HepG2 (cell line): ENCODE measurements around the gene ANKRD13C. TPM values are rescaled to one million over a fixed set of nuclear protein-coding genes. Genes with fewer than 3 reads are reported as not detected.
A peak's percentile ranks its signal among the peaks of the same experiment; 100 is the strongest.

Experiments
- BCL6 ChIP-seq: IDR thresholded peaks from 2 replicates; pipeline ENCODE4 v1.6.1; 2016; ENCODE audit warnings: missing genetic modification reagents, missing compliant biosample characterization
- CREB1 ChIP-seq, 2 experiments: fragments of 450-650 bp in 1 of 2; IDR thresholded peaks; 2 replicates each; pipeline ENCODE4 v1.6.1; 2016 to 2017; ENCODE audit warnings: control low read depth in 1 of 2, mild to moderate bottlenecking in 1 of 2, missing compliant biosample characterization in 1 of 2, missing genetic modification characterization in 1 of 2
- FOXC1 ChIP-seq: sonication (generic); formaldehyde crosslinking; IDR thresholded peaks from 2 replicates; pipeline ENCODE4 v1.8.0; 2022; ENCODE audit warnings: mild to moderate bottlenecking, missing genetic modification reagents, borderline replicate concordance
- GLI4 ChIP-seq: sonication (generic); formaldehyde crosslinking; IDR thresholded peaks from 2 replicates; pipeline ENCODE4 v1.5.1; 2020; ENCODE audit warnings: missing genetic modification reagents, mild to moderate bottlenecking, moderate library complexity, borderline replicate concordance
- MAFK ChIP-seq, 2 experiments: IDR thresholded peaks in 1 of 2; conservative IDR thresholded peaks in 1 of 2; 2 replicates each; pipeline ENCODE4 v1.6.1; 2011; ENCODE audit warnings: improper control_type of control experiment in 2 of 2, low read length in 2 of 2
- MTA1 ChIP-seq: sonication (generic); formaldehyde crosslinking; IDR thresholded peaks from 2 replicates; pipeline ENCODE4 v1.4.0; 2020; ENCODE audit warnings: missing genetic modification reagents, mild to moderate bottlenecking, borderline replicate concordance
- PAX8 ChIP-seq: sonication (generic); formaldehyde crosslinking; IDR thresholded peaks from 2 replicates; pipeline ENCODE4 v1.8.0; 2022; ENCODE audit warnings: mild to moderate bottlenecking, missing genetic modification reagents, borderline replicate concordance
- PHF8 ChIP-seq: sonication (generic); formaldehyde crosslinking; IDR thresholded peaks from 2 replicates; pipeline ENCODE4 v1.5.0; 2020; ENCODE audit warnings: missing genetic modification reagents
- SMARCC2 ChIP-seq: fragments of 450-650 bp; IDR thresholded peaks from 2 replicates; pipeline ENCODE4 v1.6.1; 2017; ENCODE audit warnings: antibody characterized with exemption, mild to moderate bottlenecking
- ZBTB1 ChIP-seq: sonication (generic); formaldehyde crosslinking; IDR thresholded peaks from 2 replicates; pipeline ENCODE4 v1.4.0; 2020; ENCODE audit warnings: missing genetic modification reagents, borderline replicate concordance
- ZNF564 ChIP-seq: sonication (generic); formaldehyde crosslinking; IDR thresholded peaks from 2 replicates; pipeline ENCODE4 v1.8.1; 2023; ENCODE audit warnings: mild to moderate bottlenecking, missing genetic modification reagents
- ZNF570 ChIP-seq: sonication (generic); formaldehyde crosslinking; IDR thresholded peaks from 2 replicates; pipeline ENCODE4 v1.4.0; 2020; ENCODE audit warnings: mild to moderate bottlenecking, missing genetic modification reagents, borderline replicate concordance
- polyA plus RNA-seq, 8 experiments: library from polyadenylated mRNA; depleted of rRNA in 3 of 8; stranded (reverse) in 7 of 8; unstranded in 1 of 8; fragments of >200 nt; fragmentation: Illumina TruSeq in 4 of 8; extraction: Trizol in 4 of 8; gene quantifications; 2 replicates each; pipeline versions ENCODE4 v1.2.1 to v1.2.3, GENCODE V29; 2011 to 2016; ENCODE audit warnings: low read depth in 4 of 8, missing spikeins in 1 of 8, mixed read lengths in 1 of 8; ENCODE audit not compliant: insufficient read depth in 1 of 8
- total RNA-seq, 5 experiments: library from RNA; depleted of rRNA; stranded (reverse); fragments of >200 nt; fragmentation: Illumina TruSeq; extraction: Trizol; gene quantifications; 2 replicates each; pipeline ENCODE4 v1.2.3, GENCODE V29; 2016; ENCODE audit warnings: low read depth in 1 of 5
- TF ChIP-seq, protein P1 (sequence below): IDR thresholded peaks from 2 replicates; pipeline ENCODE4 v1.6.1; 2016; ENCODE audit warnings: mild to moderate bottlenecking
- TF ChIP-seq, protein P2 (sequence below): sonication (generic); formaldehyde crosslinking; IDR thresholded peaks from 2 replicates; pipeline ENCODE4; 2020; ENCODE audit warnings: missing genetic modification reagents, mild to moderate bottlenecking, borderline replicate concordance
- TF ChIP-seq, protein P3 (sequence below): sonication (generic); formaldehyde crosslinking; IDR thresholded peaks from 2 replicates; pipeline ENCODE4 v1.4.0; 2020; ENCODE audit warnings: missing genetic modification reagents, borderline replicate concordance
- TF ChIP-seq, protein P4 (sequence below): sonication (generic); formaldehyde crosslinking; IDR thresholded peaks from 2 replicates; pipeline ENCODE4 v1.4.0; 2020; ENCODE audit warnings: missing genetic modification reagents

ANKRD13C gene
- total and polyA plus RNA-seq, 2 of the 13 experiments (the other 11 are each of a cell fraction or from before 2014, with no cell fraction given): 6.2 to 17.6 TPM

DNA sequence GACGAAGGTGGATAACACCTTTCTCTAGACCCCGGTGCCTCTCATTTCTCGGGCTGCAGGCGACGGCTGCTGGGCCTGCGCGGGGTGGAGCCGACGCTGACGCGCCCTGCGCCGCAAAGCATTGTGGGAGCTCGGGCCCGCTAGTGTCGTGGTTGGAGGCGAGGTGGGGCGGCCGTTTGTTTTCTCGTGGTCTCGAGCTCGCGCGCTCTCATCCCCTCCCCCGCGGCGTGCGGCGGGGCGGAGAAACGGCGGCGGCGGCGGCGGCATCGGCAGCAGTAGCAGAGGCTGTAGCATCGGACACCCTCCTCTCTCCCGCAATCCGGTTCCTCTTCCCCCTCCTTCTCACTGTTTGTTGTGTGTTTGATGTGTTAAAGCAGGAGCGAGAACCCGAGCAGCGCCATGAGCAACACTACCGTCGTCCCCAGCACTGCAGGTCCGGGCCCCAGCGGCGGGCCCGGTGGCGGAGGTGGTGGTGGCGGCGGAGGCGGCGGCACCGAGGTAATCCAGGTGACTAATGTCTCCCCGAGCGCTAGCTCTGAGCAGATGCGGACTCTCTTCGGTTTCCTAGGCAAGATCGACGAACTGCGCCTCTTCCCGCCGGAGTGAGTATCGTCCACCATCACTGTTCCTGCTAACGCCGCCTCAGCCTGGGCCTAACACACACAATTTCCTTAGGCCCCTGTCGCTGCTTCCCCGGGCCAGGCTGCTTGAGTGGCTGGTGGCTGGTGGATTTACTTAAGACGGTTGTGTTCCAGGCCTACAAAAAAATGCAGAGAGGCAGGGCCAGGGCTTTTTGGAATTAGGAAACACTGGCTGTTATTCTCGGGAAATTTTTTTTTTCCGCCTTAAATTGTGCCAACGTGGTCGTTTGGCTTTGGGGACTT lies 133.0 kb downstream of the ANKRD13C start, which contains the start of gene SRSF11 (continued):
- TF ChIP-seq, protein P1, sequence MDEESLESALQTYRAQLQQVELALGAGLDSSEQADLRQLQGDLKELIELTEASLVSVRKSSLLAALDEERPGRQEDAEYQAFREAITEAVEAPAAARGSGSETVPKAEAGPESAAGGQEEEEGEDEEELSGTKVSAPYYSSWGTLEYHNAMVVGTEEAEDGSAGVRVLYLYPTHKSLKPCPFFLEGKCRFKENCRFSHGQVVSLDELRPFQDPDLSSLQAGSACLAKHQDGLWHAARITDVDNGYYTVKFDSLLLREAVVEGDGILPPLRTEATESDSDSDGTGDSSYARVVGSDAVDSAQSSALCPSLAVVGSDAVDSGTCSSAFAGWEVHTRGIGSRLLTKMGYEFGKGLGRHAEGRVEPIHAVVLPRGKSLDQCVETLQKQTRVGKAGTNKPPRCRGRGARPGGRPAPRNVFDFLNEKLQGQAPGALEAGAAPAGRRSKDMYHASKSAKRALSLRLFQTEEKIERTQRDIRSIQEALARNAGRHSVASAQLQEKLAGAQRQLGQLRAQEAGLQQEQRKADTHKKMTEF (CRISPR knock-in tag): peak; percentile 92
- TF ChIP-seq ZNF564: peak; percentile 76; the same call in 1 of the 2 replicates
- TF ChIP-seq ZBTB1 (CRISPR knock-in tag): no peak
- TF ChIP-seq FOXC1 (CRISPR knock-in tag): peak; percentile 83; the same call in 1 of the 2 replicates
- TF ChIP-seq, protein P2, sequence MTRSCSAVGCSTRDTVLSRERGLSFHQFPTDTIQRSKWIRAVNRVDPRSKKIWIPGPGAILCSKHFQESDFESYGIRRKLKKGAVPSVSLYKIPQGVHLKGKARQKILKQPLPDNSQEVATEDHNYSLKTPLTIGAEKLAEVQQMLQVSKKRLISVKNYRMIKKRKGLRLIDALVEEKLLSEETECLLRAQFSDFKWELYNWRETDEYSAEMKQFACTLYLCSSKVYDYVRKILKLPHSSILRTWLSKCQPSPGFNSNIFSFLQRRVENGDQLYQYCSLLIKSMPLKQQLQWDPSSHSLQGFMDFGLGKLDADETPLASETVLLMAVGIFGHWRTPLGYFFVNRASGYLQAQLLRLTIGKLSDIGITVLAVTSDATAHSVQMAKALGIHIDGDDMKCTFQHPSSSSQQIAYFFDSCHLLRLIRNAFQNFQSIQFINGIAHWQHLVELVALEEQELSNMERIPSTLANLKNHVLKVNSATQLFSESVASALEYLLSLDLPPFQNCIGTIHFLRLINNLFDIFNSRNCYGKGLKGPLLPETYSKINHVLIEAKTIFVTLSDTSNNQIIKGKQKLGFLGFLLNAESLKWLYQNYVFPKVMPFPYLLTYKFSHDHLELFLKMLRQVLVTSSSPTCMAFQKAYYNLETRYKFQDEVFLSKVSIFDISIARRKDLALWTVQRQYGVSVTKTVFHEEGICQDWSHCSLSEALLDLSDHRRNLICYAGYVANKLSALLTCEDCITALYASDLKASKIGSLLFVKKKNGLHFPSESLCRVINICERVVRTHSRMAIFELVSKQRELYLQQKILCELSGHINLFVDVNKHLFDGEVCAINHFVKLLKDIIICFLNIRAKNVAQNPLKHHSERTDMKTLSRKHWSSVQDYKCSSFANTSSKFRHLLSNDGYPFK (CRISPR knock-in tag): peak; percentile 81; the same call in 1 of the 2 replicates
- TF ChIP-seq, protein P3, sequence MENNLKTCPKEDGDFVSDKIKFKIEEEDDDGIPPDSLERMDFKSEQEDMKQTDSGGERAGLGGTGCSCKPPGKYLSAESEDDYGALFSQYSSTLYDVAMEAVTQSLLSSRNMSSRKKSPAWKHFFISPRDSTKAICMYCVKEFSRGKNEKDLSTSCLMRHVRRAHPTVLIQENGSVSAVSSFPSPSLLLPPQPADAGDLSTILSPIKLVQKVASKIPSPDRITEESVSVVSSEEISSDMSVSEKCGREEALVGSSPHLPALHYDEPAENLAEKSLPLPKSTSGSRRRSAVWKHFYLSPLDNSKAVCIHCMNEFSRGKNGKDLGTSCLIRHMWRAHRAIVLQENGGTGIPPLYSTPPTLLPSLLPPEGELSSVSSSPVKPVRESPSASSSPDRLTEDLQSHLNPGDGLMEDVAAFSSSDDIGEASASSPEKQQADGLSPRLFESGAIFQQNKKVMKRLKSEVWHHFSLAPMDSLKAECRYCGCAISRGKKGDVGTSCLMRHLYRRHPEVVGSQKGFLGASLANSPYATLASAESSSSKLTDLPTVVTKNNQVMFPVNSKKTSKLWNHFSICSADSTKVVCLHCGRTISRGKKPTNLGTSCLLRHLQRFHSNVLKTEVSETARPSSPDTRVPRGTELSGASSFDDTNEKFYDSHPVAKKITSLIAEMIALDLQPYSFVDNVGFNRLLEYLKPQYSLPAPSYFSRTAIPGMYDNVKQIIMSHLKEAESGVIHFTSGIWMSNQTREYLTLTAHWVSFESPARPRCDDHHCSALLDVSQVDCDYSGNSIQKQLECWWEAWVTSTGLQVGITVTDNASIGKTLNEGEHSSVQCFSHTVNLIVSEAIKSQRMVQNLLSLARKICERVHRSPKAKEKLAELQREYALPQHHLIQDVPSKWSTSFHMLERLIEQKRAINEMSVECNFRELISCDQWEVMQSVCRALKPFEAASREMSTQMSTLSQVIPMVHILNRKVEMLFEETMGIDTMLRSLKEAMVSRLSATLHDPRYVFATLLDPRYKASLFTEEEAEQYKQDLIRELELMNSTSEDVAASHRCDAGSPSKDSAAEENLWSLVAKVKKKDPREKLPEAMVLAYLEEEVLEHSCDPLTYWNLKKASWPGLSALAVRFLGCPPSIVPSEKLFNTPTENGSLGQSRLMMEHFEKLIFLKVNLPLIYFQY (CRISPR knock-in tag): no peak
- 0 out of 2 replicates have a peak, but pooled peaks have one; percentile 24 for TF ChIP-seq BCL6 (CRISPR knock-in tag)
- peak; percentile 50; the same call in 1 of the 2 replicates for TF ChIP-seq MTA1 (CRISPR knock-in tag)
- peak; percentile 70; the same call in 1 of the 2 replicates for TF ChIP-seq GLI4 (CRISPR knock-in tag)
- TF ChIP-seq, protein P4, sequence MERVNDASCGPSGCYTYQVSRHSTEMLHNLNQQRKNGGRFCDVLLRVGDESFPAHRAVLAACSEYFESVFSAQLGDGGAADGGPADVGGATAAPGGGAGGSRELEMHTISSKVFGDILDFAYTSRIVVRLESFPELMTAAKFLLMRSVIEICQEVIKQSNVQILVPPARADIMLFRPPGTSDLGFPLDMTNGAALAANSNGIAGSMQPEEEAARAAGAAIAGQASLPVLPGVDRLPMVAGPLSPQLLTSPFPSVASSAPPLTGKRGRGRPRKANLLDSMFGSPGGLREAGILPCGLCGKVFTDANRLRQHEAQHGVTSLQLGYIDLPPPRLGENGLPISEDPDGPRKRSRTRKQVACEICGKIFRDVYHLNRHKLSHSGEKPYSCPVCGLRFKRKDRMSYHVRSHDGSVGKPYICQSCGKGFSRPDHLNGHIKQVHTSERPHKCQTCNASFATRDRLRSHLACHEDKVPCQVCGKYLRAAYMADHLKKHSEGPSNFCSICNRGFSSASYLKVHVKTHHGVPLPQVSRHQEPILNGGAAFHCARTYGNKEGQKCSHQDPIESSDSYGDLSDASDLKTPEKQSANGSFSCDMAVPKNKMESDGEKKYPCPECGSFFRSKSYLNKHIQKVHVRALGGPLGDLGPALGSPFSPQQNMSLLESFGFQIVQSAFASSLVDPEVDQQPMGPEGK (CRISPR knock-in tag): peak; percentile 58; the same call in 1 of the 2 replicates
- TF ChIP-seq MAFK (conservative IDR thresholded peaks at IDR 0.05 in 1 of 2, IDR thresholded peaks at IDR 0.05 in 1 of 2; ENCODE audit: low read length in 2 of 2): no peak
- TF ChIP-seq SMARCC2: no peak
- peak; percentile 96 for TF ChIP-seq PHF8
- TF ChIP-seq CREB1 (IDR thresholded peaks at IDR 0.05): peak; percentile 76
- peak; percentile 92 for TF ChIP-seq CREB1 (CRISPR knock-in tag; IDR thresholded peaks at IDR 0.05)
- no peak for TF ChIP-seq PAX8 (CRISPR knock-in tag)
- no peak for TF ChIP-seq ZNF570 (CRISPR knock-in tag)
